Measurements from ENCODE around the gene VAT1L. TPM values are rescaled to one million over a fixed set of nuclear protein-coding genes. Genes with fewer than 3 reads are reported as not detected.

VAT1L gene
- 6.4 TPM for total RNA-seq

- Histone ChIP-seq H3K9me3 (no peaks in the 10 kb centered on the region), H3K27me3 (peaks cover 15% of the 10 kb centered on the region), H3K36me3 (no peaks in the 10 kb centered on the region), H3K4me1 (peaks cover 19% of the 10 kb centered on the region), H3K27ac (no peak within 1 kb of the TSS), H3K4me3 (peak within 1 kb of the TSS; percentile 48 to 51)
- intact Hi-C loops (cut with DNase I) = no loop called here
- no peak for TF ChIP-seq CTCF (IDR thresholded peaks at IDR 0.05)
- no peak for TF ChIP-seq POLR2A (IDR thresholded peaks at IDR 0.05)
- TF ChIP-seq POLR2AphosphoS5 (IDR thresholded peaks at IDR 0.05; ENCODE audit: insufficient read depth in 1 of 2, low read depth in 1 of 2) = no peak
- no peak for DNase-seq (ENCODE audit: extremely low spot score in 2 of 2)
Observed at GRCh38 chr16:77788181-77789084, at the start of gene VAT1L. TSS of gene VAT1L (plus strand) at chr16:77788564. CDS start at chr16:77788683, 119 bp downstream.

- no peak for TF ChIP-seq CTCF (IDR thresholded peaks at IDR 0.05)
- no peak for TF ChIP-seq POLR2AphosphoS5 (IDR thresholded peaks at IDR 0.05; ENCODE audit: insufficient read depth in 1 of 2, low read depth in 1 of 2)
- no peak for TF ChIP-seq POLR2A (IDR thresholded peaks at IDR 0.05)
- Histone ChIP-seq H3K36me3 (no peaks in the 10 kb centered on the region), H3K4me1 (no peaks in the 10 kb centered on the region), H3K4me3 (no peak overlapping the region), H3K27ac (no peak overlapping the region), H3K9me3 (no peaks in the 10 kb centered on the region), H3K27me3 (no peaks in the 10 kb centered on the region)
- intact Hi-C loops (cut with DNase I) = no loop called here
- DNase-seq (ENCODE audit: extremely low spot score in 2 of 2) = no peak
Observed at GRCh38 chr16:77738706-77739558, 49.4 kb upstream of the VAT1L start.

GRCh38 chr16:77739559-77739892 lies 48.8 kb upstream of the VAT1L start:
- Histone ChIP-seq H3K27ac (no peak overlapping the region), H3K9me3 (no peaks in the 10 kb centered on the region), H3K27me3 (no peaks in the 10 kb centered on the region), H3K36me3 (no peaks in the 10 kb centered on the region), H3K4me3 (no peak overlapping the region), H3K4me1 (no peaks in the 10 kb centered on the region)
- DNase-seq (ENCODE audit: extremely low spot score in 2 of 2) = no peak
- intact Hi-C loops (cut with DNase I) = no loop called here
- no peak for TF ChIP-seq POLR2AphosphoS5 (IDR thresholded peaks at IDR 0.05; ENCODE audit: insufficient read depth in 1 of 2, low read depth in 1 of 2)
- no peak for TF ChIP-seq POLR2A (IDR thresholded peaks at IDR 0.05)
- TF ChIP-seq CTCF (IDR thresholded peaks at IDR 0.05) = no peak

- intact Hi-C loops (cut with DNase I) = no loop called here
- no peak for DNase-seq (ENCODE audit: extremely low spot score in 2 of 2)
Observed at GRCh38 chr16:77744141-77744540, 44.2 kb upstream of the VAT1L start.

More at GRCh38 chr16:77744141-77744540, 44.2 kb upstream of the VAT1L start:
- Histone ChIP-seq H3K4me3 (no peak overlapping the region), H3K4me1 (no peaks in the 10 kb centered on the region), H3K27me3 (no peaks in the 10 kb centered on the region), H3K36me3 (no peaks in the 10 kb centered on the region), H3K27ac (no peak overlapping the region), H3K9me3 (no peaks in the 10 kb centered on the region)
- TF ChIP-seq CTCF (IDR thresholded peaks at IDR 0.05) = no peak

Data from vagina (tissue), 2 donors.